HEK293 (cell line): ENCODE data around the gene FOXN3.

Experiments used
- GFI1B ChIP-seq: fragments of 450-650 bp; formaldehyde crosslinking; IDR thresholded peaks from 2 replicates; pipeline ENCODE4 v1.5.1; 2016; ENCODE audit warnings: missing biosample characterization, missing genetic modification characterization
- GLIS2 ChIP-seq: fragments of 450-650 bp; formaldehyde crosslinking; IDR thresholded peaks from 2 replicates; pipeline ENCODE4 v1.5.1; 2016; ENCODE audit warnings: missing biosample characterization, missing genetic modification characterization
- IKZF3 ChIP-seq: fragments of 450-650 bp; IDR thresholded peaks from 2 replicates; pipeline ENCODE4 v1.5.0; 2018; ENCODE audit warnings: missing biosample characterization, mild to moderate bottlenecking, missing genetic modification characterization, moderate library complexity
- KLF7 ChIP-seq: fragments of 450-650 bp; formaldehyde crosslinking; IDR thresholded peaks from 2 replicates; pipeline ENCODE4 v1.5.1; 2016; ENCODE audit warnings: missing biosample characterization, missing genetic modification characterization, borderline replicate concordance
- SCRT1 ChIP-seq: fragments of 450-650 bp; formaldehyde crosslinking; IDR thresholded peaks from 2 replicates; pipeline ENCODE4 v1.5.1; 2016; ENCODE audit warnings: missing biosample characterization, missing genetic modification characterization, borderline replicate concordance
- SETDB1 ChIP-seq: IDR thresholded peaks from one replicate; pipeline ENCODE4 v1.6.1; 2017; ENCODE audit warnings: mild to moderate bottlenecking, low read length, moderate library complexity, mixed read lengths; ENCODE audit not compliant: insufficient read length
- SP2 ChIP-seq: fragments of 450-650 bp; formaldehyde crosslinking; IDR thresholded peaks from 2 replicates; pipeline ENCODE4 v1.5.1; 2016; ENCODE audit warnings: missing biosample characterization, missing genetic modification characterization
- TCF7L2 ChIP-seq: IDR thresholded peaks from 2 replicates; pipeline ENCODE4 v1.6.1; 2011; ENCODE audit warnings: low read depth, mild to moderate bottlenecking, inconsistent platforms, low read length, moderate library complexity, borderline replicate concordance
- YY1 ChIP-seq: fragments of 450-650 bp; formaldehyde crosslinking; IDR thresholded peaks from 2 replicates; pipeline ENCODE4 v1.5.1; 2018; ENCODE audit warnings: missing biosample characterization, missing genetic modification characterization
- ZNF114 ChIP-seq: fragments of 450-650 bp; formaldehyde crosslinking; IDR thresholded peaks from 2 replicates; pipeline ENCODE4 v1.5.0; 2017; ENCODE audit warnings: missing biosample characterization, missing genetic modification characterization
- ZNF335 ChIP-seq: fragments of 450-650 bp; formaldehyde crosslinking; conservative IDR thresholded peaks from 2 replicates; pipeline ENCODE4 v1.5.1; 2016; ENCODE audit warnings: missing biosample characterization, missing genetic modification characterization
- ZNF416 ChIP-seq: fragments of 450-650 bp; formaldehyde crosslinking; IDR thresholded peaks from 2 replicates; pipeline ENCODE4 v1.5.1; 2016; ENCODE audit warnings: missing biosample characterization, missing genetic modification characterization
- ZNF433 ChIP-seq: fragments of 450-650 bp; formaldehyde crosslinking; IDR thresholded peaks from 2 replicates; pipeline ENCODE4 v1.5.1; 2016; ENCODE audit warnings: missing biosample characterization, missing genetic modification characterization, low read depth
- ZNF521 ChIP-seq: fragments of 450-650 bp; formaldehyde crosslinking; IDR thresholded peaks from 2 replicates; pipeline ENCODE4 v1.5.1; 2017; ENCODE audit warnings: missing biosample characterization, mild to moderate bottlenecking, missing genetic modification characterization
- ZNF560 ChIP-seq: fragments of 450-650 bp; formaldehyde crosslinking; IDR thresholded peaks from 2 replicates; pipeline ENCODE4 v1.5.1; 2017; ENCODE audit warnings: missing biosample characterization, missing genetic modification characterization, borderline replicate concordance
- ZNF660 ChIP-seq: fragments of 450-650 bp; IDR thresholded peaks from 2 replicates; pipeline ENCODE4 v1.5.1; 2018; ENCODE audit warnings: missing biosample characterization, mild to moderate bottlenecking, missing genetic modification characterization
- ZNF701 ChIP-seq: fragments of 450-650 bp; formaldehyde crosslinking; IDR thresholded peaks from 2 replicates; pipeline ENCODE4 v1.5.1; 2016; ENCODE audit warnings: missing biosample characterization, missing genetic modification characterization
- ZXDB ChIP-seq: fragments of 450-650 bp; formaldehyde crosslinking; IDR thresholded peaks from 2 replicates; pipeline ENCODE4 v1.5.1; 2016; ENCODE audit warnings: missing biosample characterization, missing genetic modification characterization
- TF ChIP-seq, protein P1 (sequence below): fragments of 450-650 bp; formaldehyde crosslinking; IDR thresholded peaks from 2 replicates; pipeline ENCODE4 v1.5.1; 2016; ENCODE audit warnings: missing biosample characterization, missing genetic modification characterization
- TF ChIP-seq, protein P2 (sequence below): fragments of 450-650 bp; formaldehyde crosslinking; IDR thresholded peaks from 2 replicates; pipeline ENCODE4 v1.5.1; 2016; ENCODE audit warnings: missing biosample characterization, missing genetic modification characterization, borderline replicate concordance
- TF ChIP-seq, protein P3 (sequence below): fragments of 450-650 bp; formaldehyde crosslinking; IDR thresholded peaks from 2 replicates; pipeline ENCODE4 v1.5.1; 2016; ENCODE audit warnings: missing biosample characterization, missing genetic modification characterization, borderline replicate concordance
- TF ChIP-seq, protein P4 (sequence below): fragments of 450-650 bp; formaldehyde crosslinking; IDR thresholded peaks from 2 replicates; pipeline ENCODE4 v1.5.1; 2016; ENCODE audit warnings: missing biosample characterization, missing genetic modification characterization
- TF ChIP-seq, protein P5 (sequence below): fragments of 450-650 bp; formaldehyde crosslinking; IDR thresholded peaks from 2 replicates; pipeline ENCODE4 v1.5.1; 2016; ENCODE audit warnings: missing biosample characterization, missing genetic modification characterization

The FOXN3 gene

DNA sequence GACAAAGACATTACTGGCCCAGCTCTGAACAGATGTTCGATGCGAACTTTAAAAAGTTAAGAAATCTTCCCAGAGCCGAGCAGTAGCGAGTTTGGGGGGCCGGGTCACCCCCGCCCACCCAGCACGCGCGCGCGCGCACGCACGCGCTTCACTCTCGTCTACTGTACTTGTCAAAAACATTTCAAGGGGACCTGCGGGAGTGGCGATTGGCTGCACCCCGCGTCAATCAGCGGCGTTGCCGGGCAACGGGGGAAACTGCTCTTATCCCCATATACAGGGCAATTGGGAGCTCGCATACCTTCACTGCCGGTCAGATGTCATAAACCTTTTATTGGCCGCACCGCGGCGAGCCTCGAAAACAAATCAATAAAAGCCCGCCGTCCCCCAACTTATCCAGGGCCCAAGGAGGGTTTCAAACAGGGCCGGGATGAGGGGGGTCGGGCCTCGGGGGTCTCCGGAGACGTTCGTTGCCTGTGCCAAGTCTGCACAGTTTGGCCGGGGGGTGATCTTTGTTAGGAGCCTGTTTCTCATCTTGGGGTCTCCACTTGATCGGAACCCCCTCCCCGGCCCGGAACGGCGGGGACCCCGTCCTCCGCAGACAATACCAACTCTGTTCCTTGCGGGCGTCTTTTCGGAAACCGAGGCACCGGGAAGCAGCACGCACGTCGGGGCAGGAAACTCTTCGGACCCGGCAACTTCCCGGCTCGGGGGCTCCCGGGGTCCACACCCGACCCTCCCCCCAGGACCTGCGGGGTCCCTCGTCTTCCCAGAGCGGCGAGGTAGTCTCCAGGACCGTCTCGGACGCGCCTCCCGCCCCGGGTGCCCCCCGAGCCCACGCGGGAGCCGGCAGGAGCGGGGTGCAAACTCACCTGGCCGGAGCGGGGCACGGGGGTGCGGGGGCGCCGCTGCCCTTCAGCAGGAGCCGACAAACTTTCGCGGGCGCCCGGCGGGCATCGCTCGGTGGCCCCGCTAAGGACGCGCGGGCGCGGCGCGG lies 734 bp downstream of the FOXN3 start (continued):
- TF ChIP-seq, protein P1, sequence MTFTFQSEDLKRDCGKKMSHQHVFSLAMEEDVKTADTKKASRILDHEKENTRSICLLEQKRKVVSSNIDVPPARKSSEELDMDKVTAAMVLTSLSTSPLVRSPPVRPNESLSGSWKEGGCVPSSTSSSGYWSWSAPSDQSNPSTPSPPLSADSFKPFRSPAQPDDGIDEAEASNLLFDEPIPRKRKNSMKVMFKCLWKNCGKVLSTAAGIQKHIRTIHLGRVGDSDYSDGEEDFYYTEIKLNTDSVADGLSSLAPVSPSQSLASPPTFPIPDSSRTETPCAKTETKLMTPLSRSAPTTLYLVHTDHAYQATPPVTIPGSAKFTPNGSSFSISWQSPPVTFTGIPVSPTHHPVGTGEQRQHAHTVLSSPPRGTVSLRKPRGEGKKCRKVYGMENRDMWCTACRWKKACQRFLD (tag by site-specific recombination), result no peak
- peak; percentile 69 for TF ChIP-seq SP2 (tag by site-specific recombination)
- TF ChIP-seq TCF7L2, result 0 out of 2 replicates have a peak, but pooled peaks have one; percentile 16
- TF ChIP-seq GLIS2 (tag by site-specific recombination), result peak; percentile 43; the same call in 1 of the 2 replicates
- TF ChIP-seq ZNF114 (tag by site-specific recombination), result no peak
- no peak for TF ChIP-seq GFI1B (tag by site-specific recombination)
- TF ChIP-seq ZNF521 (tag by site-specific recombination), result no peak
- TF ChIP-seq SCRT1 (tag by site-specific recombination), result no peak
- TF ChIP-seq, protein P2, sequence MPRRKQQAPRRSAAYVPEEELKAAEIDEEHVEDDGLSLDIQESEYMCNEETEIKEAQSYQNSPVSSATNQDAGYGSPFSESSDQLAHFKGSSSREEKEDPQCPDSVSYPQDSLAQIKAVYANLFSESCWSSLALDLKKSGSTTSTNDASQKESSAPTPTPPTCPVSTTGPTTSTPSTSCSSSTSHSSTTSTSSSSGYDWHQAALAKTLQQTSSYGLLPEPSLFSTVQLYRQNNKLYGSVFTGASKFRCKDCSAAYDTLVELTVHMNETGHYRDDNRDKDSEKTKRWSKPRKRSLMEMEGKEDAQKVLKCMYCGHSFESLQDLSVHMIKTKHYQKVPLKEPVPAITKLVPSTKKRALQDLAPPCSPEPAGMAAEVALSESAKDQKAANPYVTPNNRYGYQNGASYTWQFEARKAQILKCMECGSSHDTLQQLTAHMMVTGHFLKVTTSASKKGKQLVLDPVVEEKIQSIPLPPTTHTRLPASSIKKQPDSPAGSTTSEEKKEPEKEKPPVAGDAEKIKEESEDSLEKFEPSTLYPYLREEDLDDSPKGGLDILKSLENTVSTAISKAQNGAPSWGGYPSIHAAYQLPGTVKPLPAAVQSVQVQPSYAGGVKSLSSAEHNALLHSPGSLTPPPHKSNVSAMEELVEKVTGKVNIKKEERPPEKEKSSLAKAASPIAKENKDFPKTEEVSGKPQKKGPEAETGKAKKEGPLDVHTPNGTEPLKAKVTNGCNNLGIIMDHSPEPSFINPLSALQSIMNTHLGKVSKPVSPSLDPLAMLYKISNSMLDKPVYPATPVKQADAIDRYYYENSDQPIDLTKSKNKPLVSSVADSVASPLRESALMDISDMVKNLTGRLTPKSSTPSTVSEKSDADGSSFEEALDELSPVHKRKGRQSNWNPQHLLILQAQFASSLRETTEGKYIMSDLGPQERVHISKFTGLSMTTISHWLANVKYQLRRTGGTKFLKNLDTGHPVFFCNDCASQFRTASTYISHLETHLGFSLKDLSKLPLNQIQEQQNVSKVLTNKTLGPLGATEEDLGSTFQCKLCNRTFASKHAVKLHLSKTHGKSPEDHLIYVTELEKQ (tag by site-specific recombination), result peak; percentile 81
- TF ChIP-seq, protein P3, sequence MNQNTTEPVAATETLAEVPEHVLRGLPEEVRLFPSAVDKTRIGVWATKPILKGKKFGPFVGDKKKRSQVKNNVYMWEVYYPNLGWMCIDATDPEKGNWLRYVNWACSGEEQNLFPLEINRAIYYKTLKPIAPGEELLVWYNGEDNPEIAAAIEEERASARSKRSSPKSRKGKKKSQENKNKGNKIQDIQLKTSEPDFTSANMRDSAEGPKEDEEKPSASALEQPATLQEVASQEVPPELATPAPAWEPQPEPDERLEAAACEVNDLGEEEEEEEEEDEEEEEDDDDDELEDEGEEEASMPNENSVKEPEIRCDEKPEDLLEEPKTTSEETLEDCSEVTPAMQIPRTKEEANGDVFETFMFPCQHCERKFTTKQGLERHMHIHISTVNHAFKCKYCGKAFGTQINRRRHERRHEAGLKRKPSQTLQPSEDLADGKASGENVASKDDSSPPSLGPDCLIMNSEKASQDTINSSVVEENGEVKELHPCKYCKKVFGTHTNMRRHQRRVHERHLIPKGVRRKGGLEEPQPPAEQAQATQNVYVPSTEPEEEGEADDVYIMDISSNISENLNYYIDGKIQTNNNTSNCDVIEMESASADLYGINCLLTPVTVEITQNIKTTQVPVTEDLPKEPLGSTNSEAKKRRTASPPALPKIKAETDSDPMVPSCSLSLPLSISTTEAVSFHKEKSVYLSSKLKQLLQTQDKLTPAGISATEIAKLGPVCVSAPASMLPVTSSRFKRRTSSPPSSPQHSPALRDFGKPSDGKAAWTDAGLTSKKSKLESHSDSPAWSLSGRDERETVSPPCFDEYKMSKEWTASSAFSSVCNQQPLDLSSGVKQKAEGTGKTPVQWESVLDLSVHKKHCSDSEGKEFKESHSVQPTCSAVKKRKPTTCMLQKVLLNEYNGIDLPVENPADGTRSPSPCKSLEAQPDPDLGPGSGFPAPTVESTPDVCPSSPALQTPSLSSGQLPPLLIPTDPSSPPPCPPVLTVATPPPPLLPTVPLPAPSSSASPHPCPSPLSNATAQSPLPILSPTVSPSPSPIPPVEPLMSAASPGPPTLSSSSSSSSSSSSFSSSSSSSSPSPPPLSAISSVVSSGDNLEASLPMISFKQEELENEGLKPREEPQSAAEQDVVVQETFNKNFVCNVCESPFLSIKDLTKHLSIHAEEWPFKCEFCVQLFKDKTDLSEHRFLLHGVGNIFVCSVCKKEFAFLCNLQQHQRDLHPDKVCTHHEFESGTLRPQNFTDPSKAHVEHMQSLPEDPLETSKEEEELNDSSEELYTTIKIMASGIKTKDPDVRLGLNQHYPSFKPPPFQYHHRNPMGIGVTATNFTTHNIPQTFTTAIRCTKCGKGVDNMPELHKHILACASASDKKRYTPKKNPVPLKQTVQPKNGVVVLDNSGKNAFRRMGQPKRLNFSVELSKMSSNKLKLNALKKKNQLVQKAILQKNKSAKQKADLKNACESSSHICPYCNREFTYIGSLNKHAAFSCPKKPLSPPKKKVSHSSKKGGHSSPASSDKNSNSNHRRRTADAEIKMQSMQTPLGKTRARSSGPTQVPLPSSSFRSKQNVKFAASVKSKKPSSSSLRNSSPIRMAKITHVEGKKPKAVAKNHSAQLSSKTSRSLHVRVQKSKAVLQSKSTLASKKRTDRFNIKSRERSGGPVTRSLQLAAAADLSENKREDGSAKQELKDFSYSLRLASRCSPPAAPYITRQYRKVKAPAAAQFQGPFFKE (tag by site-specific recombination), result no peak
- TF ChIP-seq KLF7 (tag by site-specific recombination), result no peak
- no peak for TF ChIP-seq ZNF701 (tag by site-specific recombination)
- TF ChIP-seq YY1 (tag by site-specific recombination), result no peak
- TF ChIP-seq ZXDB, result peak; percentile 80
- TF ChIP-seq SETDB1, result no peak
- no peak for TF ChIP-seq ZNF660
- TF ChIP-seq ZNF433 (tag by site-specific recombination), result no peak
- TF ChIP-seq, protein P4, sequence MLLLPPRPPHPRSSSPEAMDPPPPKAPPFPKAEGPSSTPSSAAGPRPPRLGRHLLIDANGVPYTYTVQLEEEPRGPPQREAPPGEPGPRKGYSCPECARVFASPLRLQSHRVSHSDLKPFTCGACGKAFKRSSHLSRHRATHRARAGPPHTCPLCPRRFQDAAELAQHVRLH, result no peak
- TF ChIP-seq ZNF560 (tag by site-specific recombination), result no peak
- TF ChIP-seq, protein P5, sequence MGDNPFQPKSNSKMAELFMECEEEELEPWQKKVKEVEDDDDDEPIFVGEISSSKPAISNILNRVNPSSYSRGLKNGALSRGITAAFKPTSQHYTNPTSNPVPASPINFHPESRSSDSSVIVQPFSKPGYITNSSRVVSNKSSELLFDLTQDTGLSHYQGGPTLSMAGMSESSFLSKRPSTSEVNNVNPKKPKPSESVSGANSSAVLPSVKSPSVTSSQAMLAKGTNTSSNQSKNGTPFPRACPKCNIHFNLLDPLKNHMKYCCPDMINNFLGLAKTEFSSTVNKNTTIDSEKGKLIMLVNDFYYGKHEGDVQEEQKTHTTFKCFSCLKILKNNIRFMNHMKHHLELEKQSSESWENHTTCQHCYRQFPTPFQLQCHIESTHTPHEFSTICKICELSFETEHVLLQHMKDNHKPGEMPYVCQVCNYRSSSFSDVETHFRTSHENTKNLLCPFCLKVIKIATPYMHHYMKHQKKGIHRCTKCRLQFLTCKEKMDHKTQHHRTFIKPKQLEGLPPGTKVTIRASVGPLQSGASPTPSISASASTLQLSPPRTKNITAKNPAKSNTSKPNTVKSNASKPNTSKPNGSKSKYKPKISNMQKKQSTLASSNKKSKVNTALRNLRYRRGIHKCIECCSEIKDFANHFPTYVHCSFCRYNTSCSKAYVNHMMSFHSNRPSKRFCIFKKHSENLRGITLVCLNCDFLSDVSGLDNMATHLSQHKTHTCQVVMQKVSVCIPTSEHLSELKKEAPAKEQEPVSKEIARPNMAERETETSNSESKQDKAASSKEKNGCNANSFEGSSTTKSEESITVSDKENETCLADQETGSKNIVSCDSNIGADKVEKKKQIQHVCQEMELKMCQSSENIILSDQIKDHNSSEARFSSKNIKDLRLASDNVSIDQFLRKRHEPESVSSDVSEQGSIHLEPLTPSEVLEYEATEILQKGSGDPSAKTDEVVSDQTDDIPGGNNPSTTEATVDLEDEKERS (tag by site-specific recombination), result no peak
- no peak for TF ChIP-seq ZNF416
- TF ChIP-seq ZNF335 (tag by site-specific recombination), result peak; percentile 93
- TF ChIP-seq IKZF3 (tag by site-specific recombination), result no peak
